ENCODE data around the gene RREB1. TPM values are rescaled to one million over a fixed set of nuclear protein-coding genes. Genes with fewer than 3 reads are reported as not detected.
A peak's percentile ranks its signal among the peaks of the same experiment; 100 is the strongest.

The RREB1 gene
- total RNA-seq, 1 experiment from 2014 or later = 61.6 TPM

GRCh38 chr6:7241160-7241559, 133.4 kb downstream of the RREB1 start:
- Histone ChIP-seq H3K36me3 (ENCODE audit: insufficient read depth, low read length, poor library complexity, severe bottlenecking) (peaks cover 20% of the 10 kb centered on the region), H3K27ac (ENCODE audit: low read depth, low read length, poor library complexity, severe bottlenecking) (peak overlapping the region; percentile 74), H3K4me3 (ENCODE audit: low read depth, low read length, poor library complexity, severe bottlenecking) (no peak overlapping the region), H3K9me3 (ENCODE audit: low read depth, low read length, poor library complexity, severe bottlenecking) (no peaks in the 10 kb centered on the region), H3K4me1 (ENCODE audit: insufficient read depth, low read length, poor library complexity, severe bottlenecking) (peaks cover 42% of the 10 kb centered on the region), H3K27me3 (replicated peaks; ENCODE audit: insufficient read depth, low read depth, low read length, poor library complexity) (no peaks in the 10 kb centered on the region)
- BruUV-seq (replicated peaks) = no TSS peak
- DNase-seq (ENCODE audit: low spot score) = no peak
- intact Hi-C loops (cut with micrococcal nuclease; ENCODE audit: unreplicated experiment) = loop anchor here (5.0 kb wide), 2 partner anchors 134 to 684 kb away; partner anchors contain the start of gene RREB1
- ChIA-PET CTCF (no interaction called here), POLR2A (ENCODE audit: low non-redundant PET) (no interaction called here)
- TF ChIP-seq EZH2 (IDR thresholded peaks at IDR 0.05; ENCODE audit: borderline replicate concordance, low read depth, low read length, poor library complexity, severe bottlenecking) (no peak), CTCF (conservative IDR thresholded peaks at IDR 0.05; ENCODE audit: low read depth, low read length) (no peak)

DNA sequence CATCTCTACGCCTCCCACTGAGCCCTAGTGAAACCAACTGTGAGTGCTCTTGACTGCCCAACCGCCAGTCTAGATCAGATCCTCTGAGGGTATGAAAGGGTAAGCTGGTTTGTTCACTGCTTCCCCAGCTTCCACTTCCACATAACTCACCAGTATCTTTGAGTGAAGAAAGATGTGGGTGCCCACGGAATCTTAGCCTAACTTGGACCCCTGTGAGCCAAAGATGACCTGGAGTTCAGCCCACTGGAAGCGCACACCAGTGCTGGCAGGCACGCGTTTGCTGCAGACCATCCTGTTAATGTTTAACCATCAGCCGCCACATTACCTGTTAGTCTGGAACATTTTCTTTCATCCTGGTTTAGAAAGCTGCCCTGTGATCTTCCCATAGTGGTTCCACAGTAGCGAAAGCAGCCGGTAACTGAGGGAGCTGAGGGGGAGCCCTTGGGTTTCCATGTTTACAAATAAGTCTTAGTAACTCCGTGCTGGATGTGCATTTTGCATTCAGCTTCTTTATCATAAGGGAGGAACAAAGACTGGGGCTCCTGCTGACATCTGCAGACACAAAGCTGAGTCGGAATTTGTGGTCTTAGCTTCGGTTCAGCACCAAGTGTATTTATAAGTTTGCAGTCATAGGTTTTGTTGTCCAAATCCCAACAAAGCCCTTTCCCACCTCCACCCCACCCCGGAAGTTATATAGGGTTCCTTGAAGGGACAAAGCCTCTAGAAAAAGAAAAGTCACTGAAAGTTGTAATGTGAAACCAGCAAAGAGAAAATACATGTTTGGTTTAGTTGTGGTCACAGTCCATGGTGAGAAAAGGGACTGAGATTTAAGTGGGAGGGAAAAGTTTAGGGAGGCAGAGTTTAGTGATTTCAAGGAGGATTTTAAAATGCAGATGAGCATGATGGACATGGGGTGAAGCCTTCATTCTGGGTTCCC, 134.2 kb downstream of the RREB1 start:
- Histone ChIP-seq H3K4me3 (ENCODE audit: low read depth, low read length, poor library complexity, severe bottlenecking) (no peak overlapping the region), H3K36me3 (ENCODE audit: insufficient read depth, low read length, poor library complexity, severe bottlenecking) (peaks cover 28% of the 10 kb centered on the region), H3K9me3 (ENCODE audit: low read depth, low read length, poor library complexity, severe bottlenecking) (no peaks in the 10 kb centered on the region), H3K27me3 (replicated peaks; ENCODE audit: insufficient read depth, low read depth, low read length, poor library complexity) (no peaks in the 10 kb centered on the region), H3K27ac (ENCODE audit: low read depth, low read length, poor library complexity, severe bottlenecking) (peak overlapping the region; percentile 74), H3K4me1 (ENCODE audit: insufficient read depth, low read length, poor library complexity, severe bottlenecking) (peaks cover 42% of the 10 kb centered on the region)
- ChIA-PET POLR2A (ENCODE audit: low non-redundant PET) (no interaction called here), CTCF (interaction anchor here (0.6 kb wide), 2 partner anchors 13 to 21 kb away, joined by 4 to 10 read pairs; no protein-coding TSS in a partner anchor)
- TF ChIP-seq EZH2 (IDR thresholded peaks at IDR 0.05; ENCODE audit: borderline replicate concordance, low read depth, low read length, poor library complexity, severe bottlenecking) (no peak), CTCF (conservative IDR thresholded peaks at IDR 0.05; ENCODE audit: low read depth, low read length) (no peak)
- DNase-seq (ENCODE audit: low spot score) = peak; percentile 32
- no TSS peak for BruUV-seq (replicated peaks)
- intact Hi-C loops (cut with micrococcal nuclease; ENCODE audit: unreplicated experiment) = loop anchor here (2.0 to 5.0 kb wide), 5 partner anchors 135 to 685 kb away; partner anchors contain the start of gene RREB1

DNA sequence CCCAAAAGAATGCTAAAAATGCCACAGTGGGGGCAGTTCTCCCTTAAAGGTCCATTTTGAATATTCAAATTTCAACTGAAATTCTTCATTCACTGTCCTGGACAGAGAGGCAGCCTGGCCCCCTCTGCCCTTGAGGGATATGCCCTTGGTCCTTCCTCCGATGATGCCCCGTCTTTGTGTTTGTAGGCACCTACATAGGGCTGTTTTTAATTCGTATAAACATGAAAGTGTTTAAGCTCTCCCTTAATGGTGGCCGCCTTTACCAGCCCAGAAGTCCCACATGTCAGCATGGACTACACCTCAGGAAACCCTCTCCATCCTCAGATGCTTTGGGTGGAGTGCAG, 135.0 kb downstream of the RREB1 start:
- Histone ChIP-seq H3K4me3 (ENCODE audit: low read depth, low read length, poor library complexity, severe bottlenecking) (no peak overlapping the region), H3K27me3 (replicated peaks; ENCODE audit: insufficient read depth, low read depth, low read length, poor library complexity) (no peaks in the 10 kb centered on the region), H3K9me3 (ENCODE audit: low read depth, low read length, poor library complexity, severe bottlenecking) (no peaks in the 10 kb centered on the region), H3K36me3 (ENCODE audit: insufficient read depth, low read length, poor library complexity, severe bottlenecking) (peaks cover 36% of the 10 kb centered on the region), H3K27ac (ENCODE audit: low read depth, low read length, poor library complexity, severe bottlenecking) (peak overlapping the region; percentile 74), H3K4me1 (ENCODE audit: insufficient read depth, low read length, poor library complexity, severe bottlenecking) (peaks cover 42% of the 10 kb centered on the region)
- intact Hi-C loops (cut with micrococcal nuclease; ENCODE audit: unreplicated experiment) = loop anchor here (2.0 to 5.0 kb wide), 5 partner anchors 136 to 686 kb away; partner anchors contain the start of gene RREB1
- DNase-seq (ENCODE audit: low spot score) = no peak
- TF ChIP-seq CTCF (conservative IDR thresholded peaks at IDR 0.05; ENCODE audit: low read depth, low read length) (no peak), EZH2 (IDR thresholded peaks at IDR 0.05; ENCODE audit: borderline replicate concordance, low read depth, low read length, poor library complexity, severe bottlenecking) (no peak)
- ChIA-PET CTCF (interaction anchor here (0.6 to 1.0 kb wide), 3 partner anchors 22 to 519 kb away, joined by 3 to 4 read pairs (median 4); no protein-coding TSS in a partner anchor), POLR2A (ENCODE audit: low non-redundant PET) (no interaction called here)
- no TSS peak for BruUV-seq (replicated peaks)
